Fibroblast of villous mesenchyme (primary cell): ENCODE data around the gene CLDND2. TPM values are rescaled to one million over a fixed set of nuclear protein-coding genes. Genes with fewer than 3 reads are reported as not detected.

Source experiments
- DNase-seq: peaks from one replicate; pipeline ENCODE4 v3.0.0-alpha.2; 2010; ENCODE audit warnings: low read depth
- H3K4me3 ChIP-seq: 2 replicates; pipeline ENCODE4 v1.5.1; 2011; ENCODE audit warnings: low read depth, mild to moderate bottlenecking, low read length
- CTCF ChIP-seq: IDR thresholded peaks from 2 replicates; pipeline ENCODE4 v1.5.1; 2012; ENCODE audit warnings: low read depth, mild to moderate bottlenecking, low read length; ENCODE audit not compliant: insufficient read depth
- total RNA-seq: library from RNA; depleted of rRNA; stranded (reverse); fragments of >200 nt; gene quantifications from 2 replicates; pipeline ENCODE4 v1.2.3, GENCODE V29; 2012

Gene CLDND2
- total RNA-seq, 1 donor: not detected

DNA sequence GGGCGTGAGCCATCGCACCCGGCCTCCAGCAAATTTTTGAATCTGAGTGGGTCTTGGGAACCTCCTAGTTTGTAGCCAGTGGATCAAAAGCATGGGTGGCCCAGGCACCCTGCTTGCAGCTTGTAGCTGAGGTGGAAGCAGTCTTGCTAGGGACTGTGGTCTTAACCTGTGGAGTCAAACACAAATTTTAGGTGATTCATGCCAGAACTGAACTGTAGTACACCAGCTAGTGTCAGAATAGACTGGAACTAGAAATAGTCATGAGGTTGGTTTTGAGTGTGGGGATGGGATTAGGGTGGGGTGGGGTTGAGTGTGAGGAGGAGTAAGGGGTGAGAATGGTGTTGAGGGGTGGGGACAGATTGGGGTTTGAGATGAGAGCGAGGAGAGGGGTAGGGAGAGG lies 13.2 kb upstream of the CLDND2 start:
- no peak for DNase-seq
- TF ChIP-seq CTCF: no peak
- H3K4me3 ChIP-seq: no peak overlapping the region

DNA sequence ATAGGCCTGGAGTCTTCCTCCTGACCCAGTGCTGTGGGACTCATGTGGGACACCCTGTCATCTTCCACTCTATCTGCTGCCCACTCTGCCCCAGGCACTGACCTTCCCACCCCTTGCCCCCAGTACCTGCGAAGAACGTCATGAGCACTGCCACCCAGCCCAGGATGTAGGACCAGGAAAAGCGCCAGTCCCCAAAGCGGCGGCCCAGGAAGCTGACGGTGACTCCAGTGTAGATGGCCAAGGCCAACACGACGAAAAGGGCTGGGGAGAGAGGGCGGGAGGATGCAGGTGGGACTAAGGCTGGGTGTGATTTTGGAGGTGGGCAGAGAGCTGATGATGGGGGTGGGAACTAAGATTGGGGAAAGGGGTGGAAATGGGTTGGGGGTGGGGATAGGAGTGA lies 11.6 kb upstream of the CLDND2 start:
- no peak overlapping the region for H3K4me3 ChIP-seq
- no peak for DNase-seq
- TF ChIP-seq CTCF: no peak

DNA sequence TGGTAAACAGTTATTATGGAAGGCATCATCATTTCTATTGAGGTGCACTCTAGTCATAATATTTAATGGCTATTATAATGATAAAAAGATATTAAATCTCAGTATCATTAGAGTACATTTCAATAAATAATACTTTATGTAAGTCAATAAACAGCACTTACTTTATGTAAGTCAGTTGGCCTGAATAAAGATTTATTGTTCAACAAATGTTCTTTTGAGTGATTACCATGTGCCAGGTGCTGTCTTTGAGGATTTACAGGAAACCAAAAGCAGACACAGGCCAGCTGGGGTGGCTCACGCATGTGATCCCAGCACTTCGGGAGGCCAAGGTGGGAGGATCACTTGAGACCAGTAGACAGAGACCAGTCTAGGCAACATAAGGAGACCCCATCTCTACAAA lies 8.6 kb upstream of the CLDND2 start:
- TF ChIP-seq CTCF: no peak
- no peak for DNase-seq
- no peak overlapping the region for H3K4me3 ChIP-seq

GRCh38 chr19:51375504-51376221 lies 6.9 kb upstream of the CLDND2 start:
- TF ChIP-seq CTCF: no peak
- H3K4me3 ChIP-seq: no peak overlapping the region
- DNase-seq: no peak

DNA sequence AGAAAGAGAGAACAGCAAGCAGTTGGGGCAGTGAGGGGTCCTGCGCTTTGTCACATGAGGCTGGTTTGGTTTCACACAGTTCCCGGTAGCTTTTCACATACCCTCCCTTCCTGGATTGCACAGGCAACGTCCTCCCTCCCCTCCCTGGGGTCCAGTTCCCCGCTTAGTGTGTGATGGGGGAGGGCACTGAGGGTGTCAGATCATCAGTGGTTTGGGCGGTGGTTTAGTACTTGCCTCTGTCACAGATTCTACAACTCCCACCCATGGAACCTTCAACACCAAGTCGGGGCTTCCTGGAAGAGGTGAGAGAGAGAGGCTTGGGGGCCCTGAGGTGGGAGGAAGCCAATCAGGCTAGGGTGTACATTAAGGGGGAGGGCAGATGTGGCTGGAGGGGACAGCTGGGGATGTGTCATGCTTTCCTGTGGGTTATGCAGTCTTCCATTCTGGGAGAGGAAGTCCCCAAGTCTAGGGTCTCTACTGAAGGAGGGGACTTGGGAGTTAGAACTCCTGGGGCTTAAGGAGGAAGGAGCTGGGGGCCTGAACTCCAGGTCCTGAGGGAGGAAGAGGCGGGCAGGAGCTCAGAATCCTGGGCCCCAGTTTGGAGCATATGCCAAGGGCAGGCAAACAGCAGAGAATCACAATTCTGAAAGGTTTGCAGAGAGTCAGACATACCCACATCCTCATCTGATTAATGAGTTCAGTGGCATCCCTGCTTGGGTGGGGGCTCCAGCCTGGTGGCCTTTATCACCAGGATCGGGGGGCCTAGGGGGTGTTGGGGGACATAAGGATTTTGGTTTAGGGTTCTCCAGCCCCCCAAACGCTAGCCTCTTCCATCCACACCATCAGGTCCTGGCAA lies 4.1 kb upstream of the CLDND2 start, which contains the start of gene NKG7:
NKG7 (minus strand) TSS at position 6 of the 856 bp plus-strand sequence. CDS start 119 bp downstream, outside the sequence.
- no peak for DNase-seq
- no peak within 1 kb of the TSS for H3K4me3 ChIP-seq
- TF ChIP-seq CTCF: no peak

DNA sequence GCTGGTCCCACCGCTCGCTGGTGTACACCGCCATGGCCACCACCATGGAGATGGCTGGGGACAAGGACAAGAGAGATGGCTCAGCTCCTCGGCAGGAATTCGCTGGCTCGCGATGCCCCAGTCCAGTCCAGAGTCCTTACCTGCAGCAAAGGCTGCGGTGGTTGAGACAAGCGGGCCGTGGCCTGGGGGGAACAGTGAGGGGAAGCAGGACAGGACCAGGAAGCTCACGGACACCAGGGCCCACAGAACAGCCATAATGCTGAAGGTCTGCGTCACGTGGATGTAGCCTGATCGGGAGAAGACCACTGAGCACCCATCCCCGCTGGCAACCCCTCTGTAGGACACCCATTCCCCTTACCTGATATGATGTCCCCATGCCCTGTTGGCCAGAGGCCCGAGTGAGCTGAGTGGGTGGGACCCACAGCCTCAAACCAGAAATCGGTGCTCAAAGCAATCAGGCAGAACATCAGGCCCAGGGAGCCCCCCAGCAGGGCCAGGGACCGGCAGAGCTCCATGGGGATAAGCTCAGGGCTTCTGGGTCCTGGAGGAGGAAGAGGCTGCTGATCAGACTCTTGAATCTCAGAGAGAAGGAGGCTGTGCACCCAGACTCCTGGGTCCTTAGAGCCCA lies 3.3 kb upstream of the CLDND2 start:
- no peak for DNase-seq
- no peak for TF ChIP-seq CTCF
- no peak overlapping the region for H3K4me3 ChIP-seq
